HG03139 (cell line): ENCODE results near the gene LRRK1.

Experiments
- ATAC-seq: cut with Tn5 transposase; IDR thresholded peaks from one replicate; pipeline ENCODE4 v1.9.1; 2021; ENCODE audit not compliant: unreplicated experiment

The LRRK1 gene

DNA sequence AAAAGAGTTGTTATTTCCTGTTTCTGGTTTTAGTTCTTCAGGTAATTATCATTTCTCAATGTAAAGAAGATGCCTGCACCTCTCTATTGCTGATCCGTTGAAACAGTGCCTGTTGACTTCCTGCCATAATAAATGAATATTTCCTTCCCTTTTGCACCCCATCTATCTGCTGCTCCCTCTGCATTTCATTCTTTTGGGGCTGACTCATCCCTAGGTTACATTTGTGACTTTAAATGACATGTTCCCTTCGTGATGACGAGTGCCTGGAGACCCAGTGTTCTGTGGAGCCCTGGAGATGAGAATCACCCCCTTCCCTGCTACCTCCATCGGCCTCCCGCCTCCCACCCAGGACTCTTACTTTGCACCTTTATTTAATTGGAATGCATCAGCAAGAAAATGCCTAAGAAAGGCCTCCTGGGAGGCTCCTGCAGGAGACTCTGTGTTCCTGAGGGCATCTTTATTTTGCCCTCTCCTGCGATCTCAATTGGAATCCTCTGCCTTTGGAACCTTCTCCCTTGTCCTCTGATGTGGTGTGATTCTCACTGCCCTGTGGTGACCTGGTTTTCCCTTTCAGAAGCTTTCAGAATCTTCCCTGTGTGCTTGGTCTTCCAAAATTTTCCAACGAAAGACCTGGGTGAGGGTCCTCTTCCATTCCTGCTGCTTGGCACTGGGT lies 13.7 kb downstream of the LRRK1 start:
- no peak for ATAC-seq

DNA sequence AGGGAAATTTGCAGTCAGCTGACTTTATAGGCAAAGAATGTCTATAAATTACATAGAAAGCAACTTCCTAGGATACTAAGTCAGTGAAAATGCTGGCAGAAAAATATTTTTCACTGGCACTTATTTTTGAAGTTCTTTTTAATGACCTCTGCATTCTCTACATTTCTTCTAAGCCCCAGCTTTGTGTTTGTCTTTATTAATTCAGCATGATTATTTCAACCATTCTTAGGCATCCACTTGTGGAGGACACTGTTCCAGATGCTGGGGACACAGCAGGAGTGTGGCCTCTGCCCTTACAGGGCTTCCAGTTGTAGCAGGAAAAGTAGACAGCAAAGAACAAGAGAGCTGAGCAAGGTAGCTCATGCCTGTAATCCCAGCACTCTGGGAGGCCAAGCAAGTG lies 15.0 kb downstream of the LRRK1 start:
- ATAC-seq = no peak

DNA sequence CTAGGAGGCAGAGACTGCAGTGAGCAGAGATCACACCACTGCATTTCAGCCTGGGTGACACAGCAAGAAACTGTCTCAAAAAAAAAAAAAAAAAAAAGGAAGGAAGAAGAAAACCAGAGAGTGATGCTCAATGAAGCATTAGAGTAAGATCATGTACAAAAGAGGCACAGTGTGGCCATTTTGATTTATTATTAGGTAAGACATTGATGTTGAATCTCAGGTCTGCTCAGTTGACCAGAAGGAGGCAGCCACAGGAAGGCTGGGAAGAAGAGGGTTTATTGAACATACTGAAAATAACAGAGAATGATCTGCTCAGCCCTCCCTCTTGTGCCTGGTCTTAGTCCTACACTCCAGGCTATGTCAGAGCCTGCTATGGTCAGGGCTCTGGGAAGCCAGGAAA lies 15.6 kb downstream of the LRRK1 start:
- no peak for ATAC-seq

DNA sequence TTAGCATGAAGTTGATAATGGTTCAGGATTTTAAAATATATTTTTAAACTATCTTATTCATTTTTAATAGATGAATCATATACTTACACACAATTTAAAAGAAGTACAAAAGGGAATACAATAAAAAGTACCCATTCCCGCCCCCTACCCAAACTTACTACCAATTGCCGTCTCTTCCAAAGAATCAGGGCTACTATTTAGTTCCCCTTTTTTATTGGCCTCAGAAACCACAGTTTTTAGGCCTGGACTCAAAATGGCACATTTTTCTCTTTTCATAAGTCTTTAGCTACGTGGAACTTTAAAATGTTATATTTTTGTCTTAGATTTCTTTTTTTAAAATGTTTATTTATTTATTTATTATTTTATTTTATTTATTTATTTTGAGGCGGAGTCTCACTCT lies 18.0 kb downstream of the LRRK1 start:
- no peak for ATAC-seq

DNA sequence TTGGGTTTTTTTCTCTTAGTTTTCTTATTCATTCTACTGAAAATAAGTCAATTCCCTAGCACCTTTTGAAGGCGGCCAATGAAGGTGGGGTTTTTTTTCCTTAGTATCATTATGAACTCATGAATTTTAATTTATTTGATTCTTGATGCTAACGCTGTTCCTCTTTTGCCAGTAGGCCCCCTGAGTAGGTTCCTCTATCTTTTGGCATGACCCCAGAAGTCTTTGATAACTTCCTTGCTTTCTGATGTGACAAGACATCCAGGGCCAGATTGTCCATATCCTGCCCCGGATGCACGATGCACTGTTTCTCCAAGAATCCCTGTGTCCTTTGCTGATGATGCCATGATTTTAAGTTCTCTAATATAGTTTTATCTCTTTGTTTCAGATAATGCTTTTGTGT lies 20.6 kb downstream of the LRRK1 start:
- no peak for ATAC-seq

DNA sequence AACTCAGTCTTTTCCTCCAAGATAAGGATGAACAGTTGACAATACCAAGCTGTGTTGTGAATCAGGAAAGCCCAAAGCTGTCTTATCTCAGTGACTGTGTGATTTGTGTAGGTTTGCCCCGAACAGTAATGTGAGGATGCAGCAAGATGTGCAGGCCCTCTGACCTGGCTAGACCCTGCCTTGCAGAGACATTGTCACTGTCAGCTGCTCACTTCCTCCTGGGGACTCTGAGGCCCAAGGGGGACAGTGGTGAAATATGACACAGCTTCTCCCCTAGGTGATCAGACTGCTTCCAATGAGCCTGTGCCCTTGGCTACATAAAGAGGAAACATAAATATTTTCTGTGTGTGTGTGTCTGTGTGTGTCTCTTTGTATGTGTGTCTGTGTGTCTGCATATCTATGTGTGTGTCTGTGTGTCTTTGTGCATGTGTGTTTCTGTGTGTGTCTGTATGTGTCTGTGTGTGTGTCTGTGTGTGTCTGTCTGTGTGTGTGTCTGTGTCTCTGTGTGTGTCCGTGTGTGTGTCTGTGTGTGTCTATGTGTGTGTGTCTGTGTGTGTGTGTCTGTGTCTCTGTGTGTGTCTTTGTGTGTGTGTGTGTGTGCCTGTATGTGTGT lies 21.7 kb downstream of the LRRK1 start:
- peak; percentile 78 for ATAC-seq

DNA sequence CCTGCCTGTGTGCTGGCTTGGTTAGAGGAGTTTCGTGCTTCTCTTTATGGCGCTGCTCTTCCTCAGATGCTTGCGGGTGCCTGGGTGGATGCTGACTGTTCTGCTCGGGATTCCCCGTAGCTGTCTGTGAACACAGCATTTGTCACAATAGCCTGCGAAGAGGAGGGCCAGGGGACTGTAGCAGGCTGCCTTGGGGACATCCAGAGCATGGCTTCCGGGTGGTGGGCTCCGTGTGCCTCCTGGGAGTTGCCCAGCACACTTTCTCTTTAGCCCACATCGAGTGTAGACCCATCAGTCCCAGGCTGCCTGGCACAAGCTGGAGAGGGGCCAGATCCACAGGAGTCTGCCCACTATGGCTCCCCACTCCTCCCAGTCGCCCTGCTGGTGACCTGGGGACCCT lies 22.4 kb downstream of the LRRK1 start:
- peak; percentile 36 for ATAC-seq

DNA sequence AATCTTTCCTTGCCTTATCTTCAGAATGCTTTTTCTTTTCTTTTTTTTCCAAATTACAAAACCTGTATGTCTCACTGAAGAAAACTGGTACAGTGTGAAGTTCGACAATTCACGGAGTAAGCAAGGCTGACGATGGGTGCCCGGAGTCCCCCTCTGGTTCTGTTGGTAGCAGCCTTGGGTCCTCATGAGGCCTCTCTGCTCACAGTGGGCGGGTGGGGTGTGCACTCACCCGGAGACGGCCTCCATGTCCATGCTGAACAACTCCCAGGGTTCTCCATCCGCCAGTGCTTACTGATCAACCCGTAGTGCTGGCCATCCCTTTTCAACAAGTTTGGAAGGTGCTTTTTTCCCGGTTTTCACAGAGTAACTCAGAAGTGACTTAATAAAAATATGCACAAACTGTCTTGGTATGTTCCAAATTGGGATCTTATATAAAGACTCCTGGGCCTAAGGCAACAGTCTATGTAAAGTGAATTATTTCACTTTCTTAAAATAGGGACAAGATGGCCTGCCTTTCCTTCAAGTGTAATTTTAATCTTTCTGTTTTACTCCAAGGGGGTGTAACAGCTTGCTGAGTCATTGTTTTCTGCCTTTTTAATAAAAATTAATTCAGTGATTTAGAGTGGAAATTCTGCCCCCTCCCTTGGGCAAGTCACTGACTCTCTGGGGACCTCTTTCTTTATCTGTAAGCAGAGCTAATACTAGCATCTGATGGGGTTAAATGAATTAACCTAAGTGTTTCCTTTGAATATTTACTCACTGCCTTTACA lies 23.7 kb downstream of the LRRK1 start:
- no peak for ATAC-seq

DNA sequence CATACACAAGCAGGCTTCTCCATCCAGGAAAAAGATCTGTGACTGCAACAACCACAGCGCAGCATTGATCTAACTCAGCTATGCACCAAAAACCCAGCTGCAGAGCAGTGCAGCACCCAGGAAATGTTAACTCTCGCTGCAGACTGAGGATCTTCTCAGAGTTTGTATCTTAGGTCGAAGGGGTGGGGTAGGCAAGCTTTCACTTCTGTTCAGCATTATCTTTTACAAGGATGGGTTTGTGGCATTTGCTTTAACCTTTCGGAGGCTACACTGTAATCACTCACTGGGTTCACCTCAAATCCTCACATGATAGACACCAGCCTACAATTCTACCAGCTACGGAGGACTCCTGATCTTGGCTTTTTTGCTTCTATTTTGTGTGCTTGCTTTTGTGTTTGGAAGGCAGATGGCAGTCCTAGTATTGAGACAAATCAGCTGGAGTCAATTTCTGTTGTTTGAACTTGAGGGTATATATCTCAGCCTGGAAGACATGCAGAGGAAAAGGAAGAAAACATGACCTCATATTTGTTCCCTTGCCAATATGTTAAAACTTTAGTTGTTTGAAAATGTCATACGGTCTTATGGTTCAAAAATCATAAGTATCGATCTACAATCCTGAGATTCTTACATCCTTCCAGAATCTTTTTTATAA lies 25.2 kb downstream of the LRRK1 start:
- ATAC-seq = no peak

DNA sequence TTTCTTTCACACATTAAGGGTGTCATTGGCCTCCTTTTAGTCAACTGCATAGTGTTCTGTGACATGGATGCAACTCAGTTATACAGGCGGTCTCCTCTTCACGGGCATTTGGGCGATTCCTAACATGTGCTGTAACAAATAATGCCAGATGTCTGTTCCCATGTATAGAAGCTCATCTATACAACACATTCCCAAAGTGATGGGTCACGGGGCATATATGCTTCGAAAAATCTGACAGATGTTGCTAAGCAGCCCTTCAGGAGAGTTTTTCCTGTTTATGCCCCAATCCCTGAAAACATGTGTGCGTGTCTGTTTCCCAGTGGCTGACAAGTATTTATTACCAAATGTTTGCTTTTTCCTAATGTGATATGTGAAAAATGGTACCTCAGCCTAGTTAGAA lies 25.8 kb downstream of the LRRK1 start:
- ATAC-seq = no peak

DNA sequence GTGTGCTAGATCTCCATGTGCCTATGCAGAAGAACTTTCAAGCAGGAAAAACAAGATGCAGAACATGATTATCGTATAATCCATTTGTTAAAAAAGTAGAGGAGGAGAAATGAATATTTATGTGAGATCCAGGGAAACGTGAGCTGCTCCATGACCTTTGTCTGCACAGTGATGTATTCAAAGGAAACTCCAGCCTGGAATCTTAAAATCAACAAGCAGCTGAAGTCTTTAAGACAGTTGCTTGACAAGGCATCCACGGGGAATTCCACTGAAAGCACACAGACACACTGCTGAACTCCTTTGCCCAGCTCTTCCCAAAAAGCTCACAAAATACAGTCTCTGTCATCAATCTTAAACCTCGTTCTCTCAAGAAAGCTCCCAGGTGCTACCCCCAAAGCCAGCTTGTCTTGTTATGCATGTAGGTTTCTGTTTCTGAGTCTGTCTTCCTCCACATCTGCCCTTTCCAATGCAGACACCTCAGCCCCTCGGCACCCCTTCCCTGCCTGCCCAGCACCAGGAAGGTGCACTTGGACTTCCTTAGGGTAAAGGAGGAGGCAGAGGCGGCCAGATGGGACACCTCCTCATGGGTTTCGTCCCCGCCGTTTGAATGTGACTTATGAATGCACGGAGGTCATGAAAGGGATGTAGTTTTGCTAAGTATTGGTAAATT lies 28.7 kb downstream of the LRRK1 start:
- no peak for ATAC-seq

DNA sequence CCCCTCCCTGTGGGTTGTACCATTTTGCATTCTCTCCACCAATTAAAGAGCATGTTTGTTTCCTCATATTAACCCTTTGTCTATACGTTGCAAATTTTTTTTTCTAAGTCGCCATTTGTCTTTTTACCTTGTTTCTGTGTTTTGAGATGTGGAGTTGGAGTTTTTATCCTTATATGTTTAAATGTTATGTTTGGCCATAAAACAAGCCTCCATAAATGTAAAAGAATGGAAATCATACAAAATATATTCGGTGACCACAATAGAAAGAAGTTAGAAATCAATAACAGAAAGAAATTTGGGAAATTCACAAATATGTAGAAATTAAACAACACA lies 29.2 kb downstream of the LRRK1 start:
- ATAC-seq = no peak

DNA sequence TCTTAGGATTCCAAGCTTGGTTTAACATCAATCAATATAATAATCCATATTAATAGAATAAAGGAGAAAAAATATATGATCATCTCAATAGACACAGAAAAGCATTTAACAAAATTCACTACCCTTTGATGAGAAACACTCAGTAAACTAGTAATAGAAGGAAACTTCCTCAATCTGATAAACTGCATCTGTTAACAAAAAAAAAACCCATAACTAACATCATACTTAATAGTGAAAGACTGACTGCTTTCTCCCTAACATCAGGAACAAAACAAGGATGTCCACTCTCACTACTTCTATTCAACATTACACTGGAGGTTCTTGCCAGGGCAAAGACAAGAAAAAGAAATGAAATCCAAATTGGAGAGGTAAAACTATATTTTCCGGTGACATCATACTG lies 30.5 kb downstream of the LRRK1 start:
- no peak for ATAC-seq

DNA sequence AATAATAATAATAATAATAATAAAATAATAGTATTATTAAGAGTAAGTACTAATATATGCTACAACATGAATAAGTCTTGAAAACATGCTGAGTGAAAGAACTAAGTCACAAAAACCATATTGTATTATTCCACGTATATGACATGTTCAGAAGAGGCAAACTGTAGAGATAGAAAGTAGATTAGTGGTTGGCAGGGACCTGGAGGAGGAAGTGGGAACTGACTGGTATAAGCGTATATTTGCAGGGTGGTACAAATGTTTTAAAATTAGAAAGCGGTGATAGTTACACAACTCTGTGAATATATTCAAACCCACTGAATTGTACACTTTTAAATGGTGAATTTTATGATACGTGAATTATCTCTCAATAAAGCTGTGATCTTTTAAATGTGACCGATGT lies 32.8 kb downstream of the LRRK1 start:
- no peak for ATAC-seq

DNA sequence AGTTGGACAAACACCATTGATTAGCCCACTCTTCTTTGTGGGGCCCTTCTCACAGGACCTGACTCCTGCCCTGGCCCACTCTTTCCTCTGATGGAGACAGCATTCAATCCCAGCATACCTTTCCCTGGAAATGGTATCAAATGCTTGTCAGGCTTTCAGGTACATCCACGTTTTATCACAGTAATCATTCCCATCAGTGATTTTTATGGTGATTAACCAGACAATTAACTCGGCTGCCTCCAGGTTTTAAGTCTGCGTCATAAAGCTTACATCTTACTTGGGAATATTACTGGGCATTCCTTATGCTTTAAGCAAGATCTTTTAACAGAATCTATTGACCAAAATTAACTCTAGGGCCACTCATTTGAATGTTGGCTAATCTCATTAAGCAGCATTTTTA lies 33.4 kb downstream of the LRRK1 start:
- no peak for ATAC-seq

DNA sequence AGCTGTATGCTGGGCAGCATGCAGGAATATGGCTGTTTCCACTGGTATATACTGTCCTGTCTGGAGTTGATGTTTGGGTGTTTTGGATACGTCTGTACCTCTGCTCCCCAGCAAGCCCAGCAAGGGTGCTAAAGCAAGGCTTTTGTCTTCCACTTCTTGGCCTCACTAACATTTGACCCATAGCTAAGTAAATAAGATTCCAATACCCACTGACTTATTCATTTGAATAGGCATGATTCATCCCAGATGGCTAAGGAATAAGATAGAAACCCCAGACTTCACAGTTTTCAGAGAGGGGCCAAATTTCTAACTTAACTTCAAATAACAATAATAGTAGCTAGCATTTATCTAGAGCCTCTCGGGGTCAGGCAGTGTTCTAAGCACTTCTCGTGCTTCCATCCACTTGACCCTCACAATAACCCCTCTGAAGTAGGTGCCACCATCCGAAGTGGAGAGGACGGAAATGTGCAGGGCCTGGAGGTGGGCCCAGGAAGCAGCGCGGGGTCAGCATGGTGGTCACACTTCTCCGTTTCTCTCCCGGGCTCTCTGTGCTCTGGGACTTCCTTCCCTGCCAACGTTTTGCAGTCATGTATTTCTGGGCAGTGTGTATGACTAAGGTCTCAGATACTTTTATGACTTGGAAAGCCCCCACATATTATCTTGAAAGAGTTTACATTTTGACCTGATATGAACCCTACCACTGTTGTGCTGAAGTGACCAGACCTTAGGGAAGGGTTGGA lies 39.3 kb downstream of the LRRK1 start:
- no peak for ATAC-seq

DNA sequence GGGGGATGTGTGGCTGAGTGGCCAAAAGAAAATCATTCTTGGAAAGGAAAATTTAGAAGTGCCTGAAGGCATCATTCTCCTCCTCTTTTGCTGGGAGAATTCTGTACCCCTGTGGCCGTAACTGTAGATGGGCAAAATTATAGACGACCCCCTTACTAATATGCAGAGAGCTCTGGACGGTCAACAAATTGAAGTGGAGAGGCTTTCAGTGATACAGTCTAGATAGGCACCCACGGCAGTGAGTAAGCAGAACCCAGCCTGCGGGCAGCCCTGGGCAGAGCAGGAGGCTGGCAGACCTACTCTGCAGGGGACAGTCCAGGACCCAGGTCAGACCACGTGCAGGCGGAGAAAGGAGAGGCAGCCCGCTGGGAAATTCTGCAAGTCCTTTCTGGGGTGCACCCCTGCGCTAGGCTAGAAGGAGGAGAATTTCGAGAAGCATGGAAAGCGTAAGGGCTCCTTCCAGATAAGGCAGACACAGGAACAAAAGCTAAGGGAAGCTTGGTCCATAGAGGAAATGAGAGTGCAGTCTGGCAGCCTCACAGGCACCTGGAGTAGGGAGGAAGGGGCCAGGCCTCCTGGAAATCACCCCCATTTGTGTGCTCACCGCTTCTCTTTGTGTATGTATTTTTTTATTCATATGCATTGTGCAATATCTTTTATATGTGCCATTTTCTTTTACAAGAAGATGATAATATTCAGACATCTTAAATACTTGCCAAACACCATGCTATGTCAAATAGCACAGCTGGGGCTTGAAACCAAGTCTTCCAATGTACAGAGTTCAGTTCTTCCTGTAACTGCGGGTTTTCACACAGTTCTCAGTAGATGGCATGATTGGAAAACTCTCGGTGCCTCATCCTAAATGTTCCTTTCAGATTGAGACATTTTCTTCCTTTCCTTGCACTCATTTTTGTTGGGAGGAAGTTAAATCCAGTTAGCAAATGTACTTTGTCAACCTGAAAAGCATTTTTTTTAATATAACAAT lies 40.2 kb downstream of the LRRK1 start:
- no peak for ATAC-seq

DNA sequence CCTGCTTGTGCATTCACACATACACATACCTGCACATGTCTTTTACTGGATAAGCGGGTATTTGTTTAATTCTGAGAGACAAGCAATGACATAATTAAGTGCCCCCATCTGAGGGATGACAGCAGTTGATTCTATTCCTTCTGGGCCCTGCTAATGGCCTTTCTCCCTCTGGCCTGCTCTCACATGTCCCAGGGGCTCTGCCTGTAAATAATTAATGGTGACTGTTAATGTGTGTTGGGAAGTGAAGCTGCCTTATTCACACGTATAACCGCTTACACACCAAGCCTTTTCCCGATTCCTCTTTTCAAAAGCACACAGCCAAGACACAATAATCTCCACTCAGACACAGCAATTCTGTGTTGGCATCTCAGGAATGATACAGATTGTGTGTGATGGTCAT lies 47.8 kb downstream of the LRRK1 start:
- peak; percentile 85 for ATAC-seq
